Subcutaneous abdominal adipose tissue (tissue), 5 donors: ENCODE measurements around the gene ZZZ3.
"Not testable (repeated sequence)": the region's sequence is repeated elsewhere in the genome, so short reads cannot be mapped to it uniquely, and the experiment has no call there.

Experiments used
- H3K27ac ChIP-seq: one replicate; pipeline ENCODE4 v1.7.0; 2013; ENCODE audit warnings: low read depth, mild to moderate bottlenecking, inconsistent platforms, low read length, moderate library complexity
- H3K27me3 ChIP-seq, 5 donors: one replicate each; pipeline ENCODE4 v1.7.0; 2013; ENCODE audit warnings: low read length in 5 of 5, inconsistent platforms in 1 of 5; ENCODE audit not compliant: control insufficient read depth in 5 of 5, insufficient read depth in 4 of 5
- H3K36me3 ChIP-seq, 5 donors: one replicate each; pipeline ENCODE4 v1.7.0; 2013; ENCODE audit warnings: low read length in 5 of 5; ENCODE audit not compliant: control insufficient read depth in 5 of 5, insufficient read depth in 5 of 5
- H3K4me1 ChIP-seq, 5 donors: one replicate each; pipeline ENCODE4 v1.7.0; 2013; ENCODE audit warnings: low read length in 5 of 5, mild to moderate bottlenecking in 3 of 5, moderate library complexity in 1 of 5; ENCODE audit not compliant: control insufficient read depth in 5 of 5, insufficient read depth in 5 of 5
- H3K4me3 ChIP-seq, 5 donors: one replicate each; pipeline ENCODE4 v1.7.0; 2013; ENCODE audit warnings: low read length in 5 of 5, low read depth in 1 of 5
- H3K9ac ChIP-seq, 5 donors: one replicate each; pipeline ENCODE4 v1.7.0; 2013; ENCODE audit warnings: low read length in 5 of 5, mild to moderate bottlenecking in 4 of 5, moderate library complexity in 3 of 5
- H3K9me3 ChIP-seq, 5 donors: one replicate each; pipeline ENCODE4 v1.7.0; 2013; ENCODE audit warnings: low read length in 5 of 5; ENCODE audit not compliant: control insufficient read depth in 5 of 5
- donor health status: healthy.
- donor health status: healthy.
- donor health status: healthy.
- donor health status: healthy.
- donor health status: healthy.

Gene ZZZ3

GRCh38 chr1:77652268-77652667, 30.2 kb downstream of the ZZZ3 start:
- H3K27me3 ChIP-seq = no peaks in the 10 kb centered on the region
- H3K27ac ChIP-seq = no peak overlapping the region
- H3K4me1 ChIP-seq = peaks cover 0 to 9% (median 0%) of the 10 kb centered on the region in 5 donors
- no peak overlapping the region for H3K4me3 ChIP-seq
- no peak overlapping the region for H3K9ac ChIP-seq
- peaks cover 0 to 4% (median 0%) of the 10 kb centered on the region in 5 donors for H3K36me3 ChIP-seq
- peaks cover 0 to 18% (median 4%) of the 10 kb centered on the region in 5 donors for H3K9me3 ChIP-seq

- H3K4me1 ChIP-seq = peaks cover 0 to 9% (median 0%) of the 10 kb centered on the region in 5 donors
- H3K9me3 ChIP-seq = peaks cover 0 to 18% (median 4%) of the 10 kb centered on the region in 5 donors
- no peaks in the 10 kb centered on the region for H3K27me3 ChIP-seq
- H3K36me3 ChIP-seq = peaks cover 4 to 13% (median 9%) of the 10 kb centered on the region in 5 donors
- H3K4me3 ChIP-seq = no peak overlapping the region
- H3K9ac ChIP-seq = no peak overlapping the region
- no peak overlapping the region for H3K27ac ChIP-seq
Observed at GRCh38 chr1:77649127-77649526, 33.3 kb downstream of the ZZZ3 start.

DNA sequence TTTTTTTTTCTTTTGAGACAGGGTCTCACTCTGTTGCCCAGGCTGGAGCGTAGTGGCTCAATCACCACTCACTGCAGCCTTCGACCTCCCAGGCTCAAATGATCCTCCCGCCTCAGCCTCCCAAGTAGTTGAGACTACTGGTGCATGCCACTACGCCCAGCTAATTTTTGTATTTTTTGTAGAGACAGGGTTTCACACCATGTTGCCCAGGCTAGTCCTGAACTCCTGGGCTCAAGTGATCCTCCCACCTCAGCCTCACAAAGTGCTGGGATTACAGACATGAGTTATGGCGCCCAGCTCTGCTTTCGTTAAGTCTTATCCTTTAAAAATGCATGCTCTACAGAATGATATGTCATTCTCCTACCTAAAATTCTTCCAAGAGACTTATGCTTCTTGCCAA, 36.2 kb downstream of the ZZZ3 start:
- H3K27ac ChIP-seq, H3K9ac ChIP-seq, H3K4me1 ChIP-seq, H3K4me3 ChIP-seq, H3K27me3 ChIP-seq: not testable (repeated sequence)
- Histone ChIP-seq H3K9me3 (peaks cover 0 to 18% (median 4%) of the 10 kb centered on the region in 5 donors), H3K36me3 (peaks cover 0 to 13% (median 9%) of the 10 kb centered on the region in 5 donors)

DNA sequence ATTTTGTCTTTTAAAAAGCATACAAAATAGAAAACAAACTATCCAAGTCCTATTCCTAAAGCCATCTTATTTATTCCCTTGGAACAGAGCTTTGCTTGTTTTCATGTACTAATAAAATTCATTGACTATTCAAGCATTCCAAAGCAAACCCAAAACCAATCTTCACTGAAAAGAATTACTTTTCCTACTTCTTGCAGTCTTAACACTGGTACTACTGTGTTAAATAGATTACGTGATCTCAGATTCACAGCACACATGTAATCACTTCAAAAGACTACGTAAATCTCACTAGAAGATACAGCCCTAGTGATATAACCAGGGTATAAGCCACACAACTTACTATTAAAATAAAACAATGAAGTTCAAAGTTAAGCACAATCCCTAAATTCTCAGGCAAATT, 39.0 kb downstream of the ZZZ3 start:
- Histone ChIP-seq H3K9me3 (peaks cover 0 to 1% (median under 1%) of the 10 kb centered on the region in 5 donors), H3K27me3 (no peaks in the 10 kb centered on the region), H3K4me1 (no peaks in the 10 kb centered on the region), H3K36me3 (peaks cover 9 to 18% (median 17%) of the 10 kb centered on the region in 5 donors), H3K4me3 (no peak overlapping the region), H3K27ac (no peak overlapping the region), H3K9ac (no peak overlapping the region)

GRCh38 chr1:77642941-77643340, 39.5 kb downstream of the ZZZ3 start:
- Histone ChIP-seq H3K27ac (no peak overlapping the region), H3K27me3 (no peaks in the 10 kb centered on the region), H3K4me1 (no peaks in the 10 kb centered on the region), H3K36me3 (peaks cover 9 to 18% (median 17%) of the 10 kb centered on the region in 5 donors), H3K9me3 (no peaks in the 10 kb centered on the region), H3K4me3 (no peak overlapping the region), H3K9ac (no peak overlapping the region)

- H3K4me3 ChIP-seq = no peak overlapping the region
Observed at GRCh38 chr1:77642196-77642595, 40.3 kb downstream of the ZZZ3 start.

DNA sequence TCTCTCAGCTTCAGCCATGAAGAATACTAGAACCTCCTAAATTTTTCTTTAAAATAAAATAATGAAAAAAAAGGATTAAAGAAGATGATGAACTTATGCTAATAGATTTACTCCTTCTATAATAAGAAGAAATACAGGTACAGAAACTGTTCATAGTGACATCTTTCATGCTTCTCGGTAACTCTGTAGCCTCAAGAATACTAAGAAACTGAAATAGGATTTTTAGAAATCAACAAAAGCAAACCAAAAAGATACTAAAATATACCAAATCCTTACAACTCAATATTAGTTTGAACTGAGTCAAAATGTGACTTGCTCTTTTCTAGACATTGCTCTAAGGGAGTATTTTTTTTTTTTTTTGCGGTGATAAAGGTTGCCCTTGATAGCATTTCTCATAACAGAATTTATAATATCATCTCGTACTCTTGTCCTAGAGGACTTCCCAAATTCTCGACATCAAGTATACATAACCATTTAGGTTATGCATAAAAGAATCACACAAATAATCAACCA, 42.8 kb downstream of the ZZZ3 start:
- Histone ChIP-seq H3K4me1 (no peaks in the 10 kb centered on the region), H3K9me3 (no peaks in the 10 kb centered on the region), H3K27me3 (no peaks in the 10 kb centered on the region), H3K27ac (no peak overlapping the region), H3K4me3 (no peak overlapping the region), H3K9ac (no peak overlapping the region), H3K36me3 (peaks cover 0 to 14% (median 10%) of the 10 kb centered on the region in 5 donors)

More at GRCh38 chr1:77642196-77642595, 40.3 kb downstream of the ZZZ3 start:
- Histone ChIP-seq H3K36me3 (peaks cover 9 to 18% (median 17%) of the 10 kb centered on the region in 5 donors), H3K9ac (no peak overlapping the region), H3K9me3 (no peaks in the 10 kb centered on the region), H3K27me3 (no peaks in the 10 kb centered on the region), H3K27ac (no peak overlapping the region), H3K4me1 (no peaks in the 10 kb centered on the region)

DNA sequence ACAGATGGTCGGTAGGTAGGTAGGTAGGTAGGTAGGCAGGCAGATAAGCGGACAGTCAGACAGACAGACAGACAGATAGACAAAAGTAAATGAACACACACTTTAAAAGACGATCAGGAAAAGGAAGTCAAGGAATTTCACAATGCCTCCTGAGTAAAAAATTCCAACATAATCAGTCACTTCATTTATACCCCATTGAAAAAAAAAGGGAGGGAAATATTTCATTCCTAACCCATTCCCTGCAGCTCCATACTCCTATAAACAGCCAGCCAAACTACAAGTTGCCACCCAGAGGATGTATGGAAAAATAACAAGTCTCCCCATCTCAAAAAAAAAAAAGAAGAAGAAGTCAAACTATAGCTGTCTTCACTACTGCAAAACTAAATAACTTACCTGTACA, 43.4 kb downstream of the ZZZ3 start:
- Histone ChIP-seq H3K4me1 (no peaks in the 10 kb centered on the region), H3K27ac (no peak overlapping the region), H3K9me3 (no peaks in the 10 kb centered on the region), H3K36me3 (peaks cover 0 to 14% (median 13%) of the 10 kb centered on the region in 5 donors), H3K4me3 (no peak overlapping the region), H3K27me3 (no peaks in the 10 kb centered on the region), H3K9ac (no peak overlapping the region)

DNA sequence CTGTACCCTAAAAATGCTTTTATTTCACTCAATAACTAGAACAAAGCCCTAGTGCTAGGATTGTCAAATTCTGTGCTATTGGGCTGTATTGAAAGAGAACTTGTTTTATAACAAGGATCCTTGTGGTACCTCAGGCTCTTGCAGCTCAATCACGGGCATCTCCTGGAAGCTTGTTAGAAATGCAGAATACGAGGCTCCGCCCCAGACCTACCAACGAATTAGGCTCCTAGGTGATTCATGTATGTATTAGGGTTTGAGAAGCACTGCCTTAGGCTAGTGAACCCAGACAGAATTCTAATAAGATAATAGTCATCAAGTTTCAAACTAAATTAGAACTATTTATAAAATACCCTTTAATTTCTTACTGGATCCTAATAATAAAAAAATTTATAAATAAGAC, 45.6 kb downstream of the ZZZ3 start:
- no peak overlapping the region for H3K4me3 ChIP-seq
- no peaks in the 10 kb centered on the region for H3K27me3 ChIP-seq
- H3K36me3 ChIP-seq = peaks cover 11 to 30% (median 22%) of the 10 kb centered on the region in 5 donors
- H3K4me1 ChIP-seq = peaks cover 0 to 5% (median 0%) of the 10 kb centered on the region in 5 donors
- H3K9me3 ChIP-seq = no peaks in the 10 kb centered on the region
- no peak overlapping the region for H3K9ac ChIP-seq
- no peak overlapping the region for H3K27ac ChIP-seq
